GM18498 (cell line): Measurements from ENCODE around the gene DPF3.

Experiments
- ATAC-seq: cut with Tn5 transposase; IDR thresholded peaks from one replicate; pipeline ENCODE4 v1.9.1; 2021; ENCODE audit warnings: mild to moderate bottlenecking, moderate library complexity; ENCODE audit not compliant: unreplicated experiment

DPF3 gene

GRCh38 chr14:72844524-72844923, 49.4 kb downstream of the DPF3 start:
- ATAC-seq = no peak

GRCh38 chr14:72839753-72840607, 53.9 kb downstream of the DPF3 start:
- no peak for ATAC-seq

GRCh38 chr14:72839351-72839750, 54.5 kb downstream of the DPF3 start:
- no peak for ATAC-seq

GRCh38 chr14:72836085-72836484, 57.8 kb downstream of the DPF3 start:
- no peak for ATAC-seq

- ATAC-seq = no peak
These were observed 60.7 kb downstream of the DPF3 start for GRCh38 chr14:72833174-72833573.

GRCh38 chr14:72830786-72831594, 62.9 kb downstream of the DPF3 start:
- ATAC-seq = no peak

GRCh38 chr14:72830356-72830755, 63.5 kb downstream of the DPF3 start:
- no peak for ATAC-seq

- ATAC-seq = no peak
These were observed 65.3 kb downstream of the DPF3 start for GRCh38 chr14:72828604-72829003.

GRCh38 chr14:72826039-72826438, 67.9 kb downstream of the DPF3 start:
- no peak for ATAC-seq

- no peak for ATAC-seq
These were observed 68.4 kb downstream of the DPF3 start for GRCh38 chr14:72825486-72825885.

- ATAC-seq = no peak
These were observed 69.8 kb downstream of the DPF3 start for GRCh38 chr14:72824051-72824450.

GRCh38 chr14:72822946-72823611, 70.8 kb downstream of the DPF3 start:
- no peak for ATAC-seq

- no peak for ATAC-seq
These were observed 74.9 kb downstream of the DPF3 start for GRCh38 chr14:72818998-72819397.

- no peak for ATAC-seq
These were observed 77.6 kb downstream of the DPF3 start for GRCh38 chr14:72816287-72816686.

- no peak for ATAC-seq
These were observed 78.5 kb downstream of the DPF3 start for GRCh38 chr14:72815430-72815829.

- ATAC-seq = no peak
These were observed 81.5 kb downstream of the DPF3 start for GRCh38 chr14:72812292-72812851.

- ATAC-seq = no peak
These were observed 83.7 kb downstream of the DPF3 start for GRCh38 chr14:72810201-72810600.

- ATAC-seq = no peak
These were observed 84.8 kb downstream of the DPF3 start for GRCh38 chr14:72809063-72809462.

GRCh38 chr14:72808564-72808963, 85.3 kb downstream of the DPF3 start:
- ATAC-seq = no peak

GRCh38 chr14:72802588-72802946, 91.3 kb downstream of the DPF3 start:
- no peak for ATAC-seq

- ATAC-seq = no peak
These were observed 91.9 kb downstream of the DPF3 start for GRCh38 chr14:72801836-72802587.
